Left lung (tissue), 10 donors: ENCODE measurements around the gene CLHC1. TPM values are rescaled to one million over a fixed set of nuclear protein-coding genes. Genes with fewer than 3 reads are reported as not detected.
A peak's percentile ranks its signal among the peaks of the same experiment; 100 is the strongest.
"Not testable (repeated sequence)": the region's sequence is repeated elsewhere in the genome, so short reads cannot be mapped to it uniquely, and the experiment has no call there.

Experiments used
- ATAC-seq: fragments of 200-7000 bp; cut with Tn5 transposase; one replicate; pipeline ENCODE4 v1.9.1; 2020; ENCODE audit warnings: moderate library complexity
- DNase-seq, 4 donors: peaks; one replicate each; pipeline ENCODE4 v3.0.0-alpha.2; 2013 to 2020
- H3K27ac ChIP-seq, 2 donors: fragments of 200-600 bp; sonication (generic) in 1 of 2; one replicate each; pipeline versions ENCODE4 v1.5.0 to v1.8.0; 2020 to 2021
- H3K27me3 ChIP-seq, 2 donors: fragments of 200-600 bp; sonication (generic) in 1 of 2; one replicate each; pipeline versions ENCODE4 v1.5.0 to v1.8.0; 2020 to 2021
- H3K36me3 ChIP-seq, 2 donors: fragments of 200-600 bp; sonication (generic) in 1 of 2; one replicate each; pipeline versions ENCODE4 v1.5.0 to v1.8.0; 2020 to 2021
- H3K4me1 ChIP-seq, 2 donors: fragments of 200-600 bp; one replicate each; pipeline ENCODE4 v1.8.0; 2021
- H3K4me3 ChIP-seq, 2 donors: fragments of 200-600 bp; sonication (generic) in 1 of 2; one replicate each; pipeline versions ENCODE4 v1.5.0 to v1.8.0; 2020 to 2021; ENCODE audit warnings: mild to moderate bottlenecking in 1 of 2
- H3K9me3 ChIP-seq, 2 donors: fragments of 200-600 bp; sonication (generic) in 1 of 2; one replicate each; pipeline versions ENCODE4 v1.5.0 to v1.8.0; 2020 to 2021
- intact Hi-C, 2 donors: fragments of 100-400 bp; cut with DNase I; formaldehyde crosslinking; loops; one replicate each; pipeline versions ENCODE4 v1.11.2 to v1.14.2; 2022
- polyA plus RNA-seq, 6 donors: library from polyadenylated mRNA; unstranded; fragments of 120-200 nt; gene quantifications; one replicate each; pipeline ENCODE4 v1.2.1, GENCODE V29; 2013; ENCODE audit not compliant: insufficient read length in 6 of 6
- total RNA-seq, 2 donors: library from RNA; stranded (reverse); fragmentation: NEBNext Ultra II Directional; extraction: Animal tissue kit (Norgen Biotek cat#: 25700); gene quantifications; one replicate each; pipeline ENCODE4 v1.2.1, GENCODE V29; 2021
- TF ChIP-seq, protein P1 (sequence below), 2 donors: fragments of 200-600 bp; sonication (generic) in 1 of 2; IDR thresholded peaks; one replicate each; pipeline versions ENCODE4 v1.5.0 to v1.8.0; 2021; ENCODE audit warnings: antibody characterized with exemption in 2 of 2
- donor health status: DM: no; HTN: yes; CAD: no.
- donor health status: DM: no; HTN: no; CAD: no.

The CLHC1 gene
- total and polyA plus RNA-seq, 8 donors: 9.2 to 41.2 (median 28.7) TPM

DNA sequence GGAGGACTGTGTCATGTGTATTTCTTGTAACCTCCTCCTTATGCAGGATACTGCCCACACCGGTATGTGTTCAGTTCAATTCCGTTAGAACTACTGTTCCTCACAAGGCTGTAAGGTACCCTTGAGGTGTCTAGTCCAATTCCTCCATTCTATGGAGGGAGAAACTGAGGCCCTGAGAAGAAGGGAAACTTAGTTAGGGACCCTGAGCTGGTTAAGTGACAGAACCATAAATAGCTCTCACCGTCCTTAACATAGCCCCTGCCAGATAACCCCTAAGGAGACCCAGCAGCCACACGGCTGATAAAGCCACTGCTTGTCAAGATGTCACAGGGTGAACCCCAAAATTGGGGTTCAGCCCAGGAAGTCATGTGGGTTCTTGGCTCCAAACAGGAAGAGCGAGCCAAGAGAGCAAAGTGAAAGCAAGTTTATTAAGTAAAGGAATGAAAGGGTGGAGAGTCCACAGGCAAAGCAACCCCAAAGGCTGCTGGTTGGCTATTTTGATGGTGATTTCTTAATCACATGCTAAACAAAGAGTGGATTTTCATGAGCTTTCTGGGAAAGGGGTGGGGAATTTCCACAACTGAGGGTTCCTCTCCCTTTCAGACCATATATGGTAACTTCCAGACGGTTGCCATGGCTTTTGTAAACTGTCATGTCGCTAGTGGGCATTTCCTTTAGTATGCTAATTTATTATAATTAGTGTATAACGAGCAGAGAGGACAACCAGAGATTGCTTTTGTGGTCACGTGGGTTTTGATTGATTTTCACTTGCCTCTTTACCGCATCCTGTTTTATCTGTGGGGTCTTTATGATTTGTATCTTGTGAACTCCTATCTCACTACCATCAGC lies 98.4 kb downstream of the CLHC1 start:
- H3K4me3 ChIP-seq: peak overlapping the region in 1 of 2 donors; percentile 29
- H3K36me3 ChIP-seq: no peaks in the 10 kb centered on the region
- peak overlapping the region; percentile 53 to 91 for H3K27ac ChIP-seq
- ATAC-seq: peak; percentile 67
- no peaks in the 10 kb centered on the region for H3K9me3 ChIP-seq
- intact Hi-C loops: no loop called here
- H3K4me1 ChIP-seq: peaks cover 7 to 62% of the 10 kb centered on the region in 2 donors
- TF ChIP-seq, protein P1, sequence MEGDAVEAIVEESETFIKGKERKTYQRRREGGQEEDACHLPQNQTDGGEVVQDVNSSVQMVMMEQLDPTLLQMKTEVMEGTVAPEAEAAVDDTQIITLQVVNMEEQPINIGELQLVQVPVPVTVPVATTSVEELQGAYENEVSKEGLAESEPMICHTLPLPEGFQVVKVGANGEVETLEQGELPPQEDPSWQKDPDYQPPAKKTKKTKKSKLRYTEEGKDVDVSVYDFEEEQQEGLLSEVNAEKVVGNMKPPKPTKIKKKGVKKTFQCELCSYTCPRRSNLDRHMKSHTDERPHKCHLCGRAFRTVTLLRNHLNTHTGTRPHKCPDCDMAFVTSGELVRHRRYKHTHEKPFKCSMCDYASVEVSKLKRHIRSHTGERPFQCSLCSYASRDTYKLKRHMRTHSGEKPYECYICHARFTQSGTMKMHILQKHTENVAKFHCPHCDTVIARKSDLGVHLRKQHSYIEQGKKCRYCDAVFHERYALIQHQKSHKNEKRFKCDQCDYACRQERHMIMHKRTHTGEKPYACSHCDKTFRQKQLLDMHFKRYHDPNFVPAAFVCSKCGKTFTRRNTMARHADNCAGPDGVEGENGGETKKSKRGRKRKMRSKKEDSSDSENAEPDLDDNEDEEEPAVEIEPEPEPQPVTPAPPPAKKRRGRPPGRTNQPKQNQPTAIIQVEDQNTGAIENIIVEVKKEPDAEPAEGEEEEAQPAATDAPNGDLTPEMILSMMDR (IDR thresholded peaks at IDR 0.05): no peak
- peak in 3 of 4 donors; percentile 50 to 82 (median 52) for DNase-seq
- H3K27me3 ChIP-seq: no peaks in the 10 kb centered on the region

DNA sequence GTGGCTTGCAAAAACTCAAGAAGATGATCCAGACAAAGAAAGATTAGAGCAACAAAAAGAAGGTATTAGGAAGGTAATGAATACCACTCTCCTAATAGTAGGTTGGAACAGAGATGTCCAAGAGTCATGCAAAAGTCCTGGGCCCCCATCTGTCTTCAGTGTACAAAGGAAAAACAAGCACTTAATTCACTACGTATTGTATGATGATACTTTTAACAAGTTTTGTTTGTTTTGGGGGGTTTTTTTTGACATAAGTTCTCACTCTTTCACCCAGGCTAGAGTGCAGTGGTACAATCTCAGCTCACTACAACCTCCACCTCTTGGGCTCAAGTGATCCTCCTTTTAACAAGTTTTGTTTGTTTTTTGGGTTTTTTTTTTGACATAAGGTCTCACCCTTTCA lies 101.2 kb downstream of the CLHC1 start:
- intact Hi-C loops: no loop called here
- Histone ChIP-seq H3K4me1 (peaks cover 7 to 35% of the 10 kb centered on the region in 2 donors), H3K9me3 (no peaks in the 10 kb centered on the region), H3K27ac (peak overlapping the region in 1 of 2 donors; percentile 18), H3K36me3 (no peaks in the 10 kb centered on the region), H3K27me3 (no peaks in the 10 kb centered on the region), H3K4me3 (no peak overlapping the region)
- ATAC-seq (no peak), DNase-seq (no peak)
- TF ChIP-seq, protein P1 (IDR thresholded peaks at IDR 0.05): no peak

DNA sequence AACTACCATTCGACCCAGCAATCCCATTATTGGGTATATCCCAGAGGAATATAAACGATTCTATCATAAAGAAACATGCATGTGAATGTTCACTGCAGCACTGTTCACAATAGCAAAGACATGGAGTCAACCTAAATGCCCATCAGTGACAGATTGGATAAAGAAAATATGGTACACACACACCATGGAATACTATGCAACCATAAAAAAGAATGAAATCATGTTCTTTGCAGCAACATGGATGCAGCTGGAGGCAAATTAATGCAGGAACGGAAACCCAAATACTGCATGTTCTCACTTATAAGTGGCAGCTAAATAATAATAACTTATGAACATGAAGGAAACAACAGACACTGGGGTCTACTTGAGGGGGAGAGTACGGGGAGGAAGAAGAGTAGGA lies 105.5 kb downstream of the CLHC1 start:
- H3K9me3 ChIP-seq, H3K27me3 ChIP-seq, DNase-seq, H3K36me3 ChIP-seq, H3K27ac ChIP-seq, H3K4me3 ChIP-seq, intact Hi-C loops, ATAC-seq: not testable (repeated sequence)
- peaks cover 0 to 16% of the 10 kb centered on the region in 2 donors for H3K4me1 ChIP-seq

Other genes starting within 250 kb of the CLHC1 start
- gene RTN4, start 181.8 kb downstream of the CLHC1 start, total RNA-seq: 100 to 1,000 TPM; 317 to 373 TPM
- gene RTN4, start 181.8 kb downstream of the CLHC1 start, polyA plus RNA-seq: 100 to 1,000 TPM; 181 to 216 (median 199) TPM
- gene RPS27A, start 395 bp upstream of the CLHC1 start, total RNA-seq: 100 to 1,000 TPM; 703 to 736 TPM
- gene RPS27A, start 395 bp upstream of the CLHC1 start, polyA plus RNA-seq: 1,000 to 10,000 TPM; 2,005 to 2,515 (median 2,314) TPM
- 10 to 100 TPM; 19.8 to 29.1 TPM for gene MTIF2, start 36.9 kb upstream of the CLHC1 start, total RNA-seq
- gene MTIF2, start 36.9 kb upstream of the CLHC1 start, polyA plus RNA-seq: 10 to 100 TPM; 31.8 to 36.7 (median 34.3) TPM
- gene CCDC88A, start 187.6 kb upstream of the CLHC1 start, total RNA-seq: 100 to 1,000 TPM in 1 of 2 donors, 10 to 100 TPM in 1; 73.4 to 105 TPM
- 100 to 1,000 TPM in 3 of 6 donors, 10 to 100 TPM in 3; 85.2 to 107 (median 101) TPM for gene CCDC88A, start 187.6 kb upstream of the CLHC1 start, polyA plus RNA-seq